Stomach (tissue), 9 donors: ENCODE measurements around the gene ARL16. TPM values are rescaled to one million over a fixed set of nuclear protein-coding genes. Genes with fewer than 3 reads are reported as not detected.

Source experiments
- DNase-seq, 2 donors: peaks; one replicate each; pipeline versions ENCODE4 v3.0.0 to v3.0.0-alpha.2; 2013 to 2019
- H3K27ac ChIP-seq, 5 donors: fragments of 200-600 bp in 4 of 5; sonication (generic) in 4 of 5; one replicate each; pipeline ENCODE4 v1.5.1; 2013 to 2019; ENCODE audit warnings: mild to moderate bottlenecking in 1 of 5, moderate library complexity in 1 of 5
- H3K27me3 ChIP-seq, 3 donors: fragments of 200-600 bp; sonication (generic); one replicate each; pipeline ENCODE4 v1.5.1; 2017 to 2019; ENCODE audit warnings: mixed run types in 1 of 3
- H3K36me3 ChIP-seq, 4 donors: fragments of 200-600 bp; sonication (generic); 1 replicate in 3 of 4; 2 replicates in 1 of 4; pipeline ENCODE4 v1.5.1; 2016 to 2019
- H3K4me1 ChIP-seq, 4 donors: fragments of 200-600 bp; sonication (generic); one replicate each; pipeline ENCODE4 v1.5.1; 2016 to 2019
- H3K4me3 ChIP-seq, 4 donors: fragments of 200-600 bp; sonication (generic) in 3 of 4; one replicate each; pipeline ENCODE4 v1.5.1; 2016 to 2019; ENCODE audit warnings: mild to moderate bottlenecking in 1 of 4
- H3K9me3 ChIP-seq, 4 donors: fragments of 200-600 bp; sonication (generic); one replicate each; pipeline ENCODE4 v1.5.1; 2016 to 2019
- CTCF ChIP-seq, 7 experiments: fragments of 450-650 bp in 4 of 7; fragments of 200-600 bp in 3 of 7; sonication (generic) in 3 of 7; IDR thresholded peaks; one replicate each; pipeline ENCODE4 v1.5.1; 2016 to 2019; ENCODE audit warnings: antibody characterized with exemption in 7 of 7, control low read depth in 2 of 7, mild to moderate bottlenecking in 1 of 7
- EP300 ChIP-seq: sonication (generic); formaldehyde crosslinking; IDR thresholded peaks from one replicate; pipeline ENCODE4 v1.6.1; 2017; ENCODE audit warnings: antibody characterized with exemption
- POLR2A ChIP-seq, 4 donors: fragments of 450-650 bp; IDR thresholded peaks; one replicate each; pipeline ENCODE4 v1.6.1; 2016; ENCODE audit warnings: antibody characterized with exemption in 4 of 4, control low read depth in 2 of 4, mild to moderate bottlenecking in 1 of 4, moderate library complexity in 1 of 4
- POLR2AphosphoS5 ChIP-seq, 3 donors: sonication (generic); formaldehyde crosslinking; IDR thresholded peaks; one replicate each; pipeline ENCODE4 v1.6.1; 2016; ENCODE audit warnings: antibody characterized with exemption in 3 of 3
- whole genome bisulfite sequencing, 5 donors: extraction: QIAGEN DNeasy Blood & Tissue Kit in 3 of 5; methylation state at CpG; one replicate each; pipeline versions ENCODE4 v1.1.5 to v1.1.7; 2013 to 2018; 5-methylcytosine and 5-hydroxymethylcytosine counted together
- intact Hi-C: fragments of 100-400 bp; cut with DNase I; formaldehyde crosslinking; loops from one replicate; pipeline ENCODE4 v1.15.1; 2023; ENCODE audit warnings: low total_unique reads
- polyA plus RNA-seq, 3 donors: library from polyadenylated mRNA; stranded (reverse); fragments of 200-250 nt; gene quantifications; one replicate each; pipeline ENCODE4 v1.2.3, GENCODE V29; 2013
- total RNA-seq, 5 donors: library from RNA; depleted of rRNA; stranded (reverse); fragments of >200 nt; gene quantifications; one replicate each; pipeline versions ENCODE4 v1.1.0 to v1.2.3, GENCODE V29; 2014 to 2016
- donor health status: healthy with polysubstance abuse.
- donor health status: Bipolar disorder and iron deficiency.
- donor health status: healthy.

The ARL16 gene
- total and polyA plus RNA-seq, 8 donors: 8.1 to 109 (median 39.8) TPM

GRCh38 chr17:81655378-81656117 is 28.0 kb downstream of the ARL16 start:
- TF ChIP-seq POLR2AphosphoS5 (IDR thresholded peaks at IDR 0.05) (no peak), POLR2A (IDR thresholded peaks at IDR 0.05) (no peak), EP300 (no peak), CTCF (IDR thresholded peaks at IDR 0.05) (no peak)
- peak in 1 of 2 donors; percentile 28 for DNase-seq
- H3K9me3 ChIP-seq: no peaks in the 10 kb centered on the region
- intact Hi-C loops: no loop called here
- no peaks in the 10 kb centered on the region for H3K36me3 ChIP-seq
- 71 to 90% (median 83%) methylated on average over 10 to 18 of the region's 18 CpGs for WGBS, 5 donors
- H3K27me3 ChIP-seq: peaks cover 7 to 55% (median 9%) of the 10 kb centered on the region in 3 donors
- H3K4me1 ChIP-seq: peaks cover 0 to 15% (median 12%) of the 10 kb centered on the region in 4 donors
- no peak overlapping the region for H3K27ac ChIP-seq
- no peak overlapping the region for H3K4me3 ChIP-seq

- WGBS, 5 donors: 27 to 41% (median 33%) methylated on average over 16 to 27 of the region's 27 CpGs
- Histone ChIP-seq H3K27me3 (peaks cover 21 to 79% (median 29%) of the 10 kb centered on the region in 3 donors), H3K27ac (no peak overlapping the region), H3K36me3 (no peaks in the 10 kb centered on the region), H3K4me1 (peaks cover 0 to 16% (median 9%) of the 10 kb centered on the region in 4 donors), H3K9me3 (peaks cover 0 to 11% (median 8%) of the 10 kb centered on the region in 4 donors), H3K4me3 (peak overlapping the region in 2 of 4 donors; percentile 12 to 22)
- intact Hi-C loops: no loop called here
- peak in 1 of 2 donors; percentile 64 for DNase-seq
- TF ChIP-seq POLR2A (IDR thresholded peaks at IDR 0.05): no peak
These were observed 30.5 kb downstream of the ARL16 start for GRCh38 chr17:81652906-81653771.

- peaks cover 0 to 14% (median 6%) of the 10 kb centered on the region in 4 donors for H3K4me1 ChIP-seq
- peaks cover 27 to 94% (median 41%) of the 10 kb centered on the region in 3 donors for H3K27me3 ChIP-seq
- WGBS, 5 donors: 56 to 82% (median 67%) methylated on average over 8 to 10 of the region's 10 CpGs
- H3K9me3 ChIP-seq: peaks cover 0 to 11% (median 9%) of the 10 kb centered on the region in 4 donors
- DNase-seq: no peak
- no peak overlapping the region for H3K27ac ChIP-seq
- no peaks in the 10 kb centered on the region for H3K36me3 ChIP-seq
- H3K4me3 ChIP-seq: no peak overlapping the region
- no peak for TF ChIP-seq POLR2AphosphoS5 (IDR thresholded peaks at IDR 0.05)
- TF ChIP-seq CTCF (IDR thresholded peaks at IDR 0.05): no peak
- no peak for TF ChIP-seq EP300
- no peak for TF ChIP-seq POLR2A (IDR thresholded peaks at IDR 0.05)
- intact Hi-C loops: no loop called here
These were observed 31.9 kb downstream of the ARL16 start for GRCh38 chr17:81651692-81652091.

GRCh38 chr17:81650951-81651350 is 32.6 kb downstream of the ARL16 start:
- Histone ChIP-seq H3K4me1 (peaks cover 0 to 10% (median 5%) of the 10 kb centered on the region in 4 donors), H3K27me3 (peaks cover 27 to 93% (median 41%) of the 10 kb centered on the region in 3 donors), H3K36me3 (no peaks in the 10 kb centered on the region), H3K27ac (no peak overlapping the region), H3K9me3 (peaks cover 0 to 11% (median 9%) of the 10 kb centered on the region in 4 donors), H3K4me3 (no peak overlapping the region)
- intact Hi-C loops: no loop called here
- DNase-seq: no peak
- 38 to 83% (median 73%) methylated on average over 5 to 9 of the region's 9 CpGs for WGBS, 5 donors
- TF ChIP-seq EP300: no peak
- no peak for TF ChIP-seq POLR2AphosphoS5 (IDR thresholded peaks at IDR 0.05)
- no peak for TF ChIP-seq CTCF (IDR thresholded peaks at IDR 0.05)
- no peak for TF ChIP-seq POLR2A (IDR thresholded peaks at IDR 0.05)
